Astrocyte of the spinal cord (primary cell): ENCODE data around the gene BICDL1.

ENCODE experiments used
- DNase-seq: peaks from one replicate; pipeline ENCODE4 v3.0.0; 2011; ENCODE audit warnings: low read depth, low spot score
- H3K4me3 ChIP-seq: 2 replicates; pipeline ENCODE4 v1.5.1; 2011; ENCODE audit warnings: low read depth, mild to moderate bottlenecking, low read length, moderate library complexity
- CTCF ChIP-seq: IDR thresholded peaks from 2 replicates; pipeline ENCODE4 v1.5.1; 2012; ENCODE audit warnings: low read depth, mild to moderate bottlenecking, low read length, inconsistent platforms
- in situ Hi-C: cut with HindIII; loops from 2 replicates; pipeline ENCODE4 v1.10.0; 2017; ENCODE audit warnings: low sequenced_read_pairs

BICDL1 gene

GRCh38 chr12:119988472-119989360, at the start of gene BICDL1:
TSS of gene BICDL1 (plus strand) at chr12:119989236. CDS start at chr12:119989869, 633 bp downstream.
- DNase-seq: peak; percentile 24
- peak; percentile 40 for TF ChIP-seq CTCF
- peak within 1 kb of the TSS; percentile 42 for H3K4me3 ChIP-seq
- in situ Hi-C loops: no loop called here

GRCh38 chr12:119940897-119941296, 48.1 kb upstream of the BICDL1 start:
- in situ Hi-C loops: no loop called here
- no peak for TF ChIP-seq CTCF
- DNase-seq: peak; percentile 70
- H3K4me3 ChIP-seq: no peak overlapping the region

- H3K4me3 ChIP-seq: no peak overlapping the region
- DNase-seq: no peak
- in situ Hi-C loops: no loop called here
- no peak for TF ChIP-seq CTCF
These were observed 46.6 kb upstream of the BICDL1 start for GRCh38 chr12:119942386-119942785.

GRCh38 chr12:119946213-119946612, 42.8 kb upstream of the BICDL1 start:
- H3K4me3 ChIP-seq: no peak overlapping the region
- DNase-seq: no peak
- no peak for TF ChIP-seq CTCF
- in situ Hi-C loops: no loop called here

GRCh38 chr12:119949145-119949544, 39.9 kb upstream of the BICDL1 start:
- H3K4me3 ChIP-seq: no peak overlapping the region
- no peak for TF ChIP-seq CTCF
- no peak for DNase-seq
- in situ Hi-C loops: no loop called here

- TF ChIP-seq CTCF: no peak
- DNase-seq: no peak
- in situ Hi-C loops: no loop called here
- H3K4me3 ChIP-seq: no peak overlapping the region
These were observed 39.4 kb upstream of the BICDL1 start for GRCh38 chr12:119949594-119949993.
